Caco-2 (cell line): ENCODE results near the gene DDX25. TPM values are rescaled to one million over a fixed set of nuclear protein-coding genes. Genes with fewer than 3 reads are reported as not detected.

Experiments
- BruUV-seq: library from RNA; stranded (reverse); fragments of 400-500 nt; replicated peaks from 2 replicates; lab custom pipeline; 2021; lab: Mats Ljungman, UMichigan
- CTCF ChIA-PET: fragments of 300-600 bp; sonication (Branson Sonifier 250); formaldehyde crosslinking; loops from one replicate; lab custom pipeline; 2022; ENCODE audit warnings: antibody characterized with exemption; lab: Charles Lee
- POLR2A ChIA-PET: fragments of 300-600 bp; sonication (Branson Sonifier 250); formaldehyde crosslinking; loops from one replicate; lab custom pipeline; 2022; ENCODE audit warnings: antibody characterized with exemption; lab: Charles Lee
- DNase-seq, 2 experiments: peaks; one replicate each; pipeline versions ENCODE4 v3.0.0 to v3.0.0-alpha.2; 2020 to 2022
- H3K27me3 ChIP-seq: replicated peaks from 2 replicates; pipeline ENCODE4 v1.6.0; 2011; ENCODE audit warnings: low read length; ENCODE audit not compliant: control insufficient read depth, insufficient read depth
- H3K36me3 ChIP-seq: 2 replicates; pipeline ENCODE4 v1.5.1; 2011; ENCODE audit warnings: low read length; ENCODE audit not compliant: control insufficient read depth, insufficient read depth
- H3K4me1 ChIP-seq: fragments of 250-450 bp; sonication (Bioruptor Pico); 2 replicates; pipeline ENCODE4 v1.5.1; 2020; ENCODE audit warnings: mild to moderate bottlenecking
- H3K4me3 ChIP-seq: 2 replicates; pipeline ENCODE4 v1.5.1; 2011; ENCODE audit warnings: low read depth, mild to moderate bottlenecking, control low read depth, low read length
- H3K9me3 ChIP-seq: fragments of 250-450 bp; sonication (Bioruptor Pico); 2 replicates; pipeline ENCODE4 v1.5.1; 2020; ENCODE audit warnings: mild to moderate bottlenecking, moderate library complexity
- H3K27ac Mint-ChIP-seq: one replicate; pipeline ENCODE4 v1.8.0; 2022; ENCODE audit warnings: mixed read lengths; ENCODE audit not compliant: unreplicated experiment
- H3K27me3 Mint-ChIP-seq: one replicate; pipeline ENCODE4 v1.8.0; 2022; ENCODE audit warnings: mixed read lengths; ENCODE audit not compliant: insufficient read depth, unreplicated experiment
- H3K36me3 Mint-ChIP-seq: one replicate; pipeline ENCODE4 v1.8.0; 2022; ENCODE audit warnings: mild to moderate bottlenecking, mixed read lengths; ENCODE audit not compliant: insufficient read depth, unreplicated experiment
- H3K4me1 Mint-ChIP-seq: one replicate; pipeline ENCODE4 v1.8.0; 2022; ENCODE audit warnings: low read depth, mixed read lengths; ENCODE audit not compliant: unreplicated experiment
- H3K4me3 Mint-ChIP-seq: one replicate; pipeline ENCODE4 v1.8.0; 2022; ENCODE audit warnings: mild to moderate bottlenecking, moderate library complexity, mixed read lengths; ENCODE audit not compliant: unreplicated experiment
- H3K9me3 Mint-ChIP-seq: one replicate; pipeline ENCODE4 v1.8.0; 2022; ENCODE audit warnings: mixed read lengths; ENCODE audit not compliant: unreplicated experiment
- CTCF ChIP-seq, 2 experiments: fragments of 200-600 bp in 1 of 2; IDR thresholded peaks; 1 replicate in 1 of 2; 2 replicates in 1 of 2; pipeline versions ENCODE4 v1.5.1 to v1.8.0; 2011 to 2022; ENCODE audit warnings: antibody characterized with exemption in 1 of 2, control low read depth in 1 of 2, inconsistent platforms in 1 of 2, low read depth in 1 of 2, low read length in 1 of 2, mild to moderate bottlenecking in 1 of 2, moderate library complexity in 1 of 2; ENCODE audit not compliant: insufficient read depth in 1 of 2, severe bottlenecking in 1 of 2, unreplicated experiment in 1 of 2
- intact Hi-C: fragments of 100-400 bp; cut with micrococcal nuclease; formaldehyde crosslinking; loops from one replicate; pipeline ENCODE4 v1.10.0; 2022; ENCODE audit not compliant: unreplicated experiment
- total RNA-seq: library from RNA; stranded (reverse); gene quantifications from 2 replicates; pipeline ENCODE4 v1.2.3, GENCODE V29; 2022

DDX25 gene
- total RNA-seq, 1 experiment from 2014 or later: not detected

DNA sequence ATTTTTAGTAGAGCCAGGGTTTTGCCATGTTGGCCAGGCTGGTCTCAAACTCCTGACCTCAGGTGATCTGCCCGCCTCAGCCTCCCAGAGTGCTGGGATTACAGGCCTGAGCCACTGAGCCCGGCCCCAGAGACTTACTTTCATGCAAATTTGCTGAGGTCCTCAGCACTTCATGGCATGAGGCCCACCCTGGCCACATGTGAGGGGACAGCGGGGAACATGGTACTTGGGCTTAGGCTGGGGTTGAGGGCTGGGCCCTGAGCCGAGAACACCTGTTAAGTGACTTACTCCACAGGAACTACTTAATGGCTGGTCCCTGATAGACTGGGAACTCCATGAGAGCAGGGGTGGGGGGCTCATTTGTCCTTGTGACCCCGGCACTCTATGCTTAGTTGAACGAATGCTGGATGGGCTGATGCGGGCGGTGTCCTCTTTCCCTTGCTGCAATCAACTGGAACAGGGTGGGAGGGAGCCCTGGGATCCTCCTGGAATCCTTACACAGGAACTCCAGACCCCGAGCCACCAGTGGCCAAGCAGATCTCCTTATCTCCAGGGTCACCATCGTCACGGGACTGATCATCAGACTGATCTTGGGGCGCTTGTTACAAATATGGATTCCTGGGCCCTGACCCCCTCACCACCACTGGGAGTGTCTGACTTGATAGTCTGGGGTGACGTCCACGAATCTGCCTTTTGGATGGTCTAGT is 42.6 kb downstream of the DDX25 start:
- ChIA-PET POLR2A (no interaction called here), CTCF (interaction anchor here (0.7 kb wide), 1 partner anchor 10 kb away, joined by 3 read pairs; no protein-coding TSS in a partner anchor)
- Mint-ChIP-seq H3K4me1 (peaks cover 5% of the 10 kb centered on the region), H3K9me3 (no peaks in the 10 kb centered on the region), H3K27me3 (peaks cover 11% of the 10 kb centered on the region), H3K36me3 (no peaks in the 10 kb centered on the region), H3K27ac (no peak overlapping the region), H3K4me3 (no peak overlapping the region)
- H3K27me3 ChIP-seq: 0 out of 2 replicates have a peak, but pooled peaks cover 1% of the 10 kb centered on the region
- no TSS peak for BruUV-seq
- no peak for DNase-seq
- H3K36me3 ChIP-seq: no peaks in the 10 kb centered on the region
- H3K4me3 ChIP-seq: no peak overlapping the region
- H3K9me3 ChIP-seq: no peaks in the 10 kb centered on the region
- no peak for TF ChIP-seq CTCF (IDR thresholded peaks at IDR 0.05; ENCODE audit: insufficient read depth in 1 of 2, low read depth in 1 of 2, low read length in 1 of 2, severe bottlenecking in 1 of 2, unreplicated experiment in 1 of 2)
- intact Hi-C loops: no loop called here
- no peaks in the 10 kb centered on the region for H3K4me1 ChIP-seq

DNA sequence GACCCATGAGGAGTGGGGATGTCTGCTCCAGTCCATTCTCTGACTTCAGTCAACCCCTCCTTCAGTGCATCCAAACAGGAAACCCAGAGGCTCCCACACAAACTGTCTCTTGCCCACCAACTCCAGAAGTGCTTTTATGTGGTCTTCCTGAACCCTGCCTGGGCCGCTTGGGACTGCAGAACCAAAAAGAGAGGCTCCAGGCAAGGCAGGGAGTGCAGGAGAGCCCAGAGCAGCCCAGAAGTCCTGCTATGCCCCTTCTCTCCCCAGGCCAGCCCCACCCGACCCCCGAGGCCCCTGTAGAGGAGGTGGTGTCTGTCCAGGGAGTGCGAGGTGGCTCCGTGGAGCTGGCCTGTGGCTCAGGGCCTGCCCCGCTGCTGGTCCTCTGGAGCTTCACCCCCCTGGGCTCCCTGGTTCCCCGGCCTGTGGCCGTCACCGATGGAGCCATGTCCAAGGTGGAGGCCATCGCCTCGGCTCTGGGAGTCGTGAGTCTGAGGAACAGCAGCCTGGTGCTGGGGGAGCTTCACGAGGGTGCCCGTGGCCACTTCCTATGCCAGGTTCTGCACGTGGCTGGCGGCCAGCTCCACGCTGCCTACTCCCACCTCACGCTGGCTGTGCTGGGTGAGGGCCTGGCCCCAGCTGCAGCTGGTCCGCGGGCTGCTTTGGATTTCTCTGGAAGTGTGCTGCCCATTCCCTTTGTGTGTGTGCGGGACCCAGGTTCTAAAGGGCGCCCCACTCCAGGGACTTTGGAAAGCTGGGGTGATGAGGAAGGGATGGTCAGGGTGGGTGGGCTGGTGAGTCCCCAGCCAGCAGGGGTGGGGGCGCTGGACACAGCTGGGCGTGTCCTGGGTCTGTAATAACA is 43.3 kb downstream of the DDX25 start:
- DNase-seq: no peak
- Mint-ChIP-seq H3K4me3 (no peak overlapping the region), H3K27ac (no peak overlapping the region), H3K36me3 (no peaks in the 10 kb centered on the region), H3K9me3 (no peaks in the 10 kb centered on the region), H3K4me1 (no peaks in the 10 kb centered on the region), H3K27me3 (peaks cover 8% of the 10 kb centered on the region)
- intact Hi-C loops: no loop called here
- no peak for TF ChIP-seq CTCF (IDR thresholded peaks at IDR 0.05; ENCODE audit: insufficient read depth in 1 of 2, low read depth in 1 of 2, low read length in 1 of 2, severe bottlenecking in 1 of 2, unreplicated experiment in 1 of 2)
- no peaks in the 10 kb centered on the region for H3K4me1 ChIP-seq
- no peaks in the 10 kb centered on the region for H3K36me3 ChIP-seq
- POLR2A ChIA-PET: no interaction called here
- no peaks in the 10 kb centered on the region for H3K9me3 ChIP-seq
- 0 out of 2 replicates have a peak, but pooled peaks cover 1% of the 10 kb centered on the region for H3K27me3 ChIP-seq
- BruUV-seq: no TSS peak
- CTCF ChIA-PET: interaction anchor here (0.6 to 0.7 kb wide), 2 partner anchors 10 to 246 kb away, joined by 3 read pairs; no protein-coding TSS in a partner anchor
- H3K4me3 ChIP-seq: no peak overlapping the region

DNA sequence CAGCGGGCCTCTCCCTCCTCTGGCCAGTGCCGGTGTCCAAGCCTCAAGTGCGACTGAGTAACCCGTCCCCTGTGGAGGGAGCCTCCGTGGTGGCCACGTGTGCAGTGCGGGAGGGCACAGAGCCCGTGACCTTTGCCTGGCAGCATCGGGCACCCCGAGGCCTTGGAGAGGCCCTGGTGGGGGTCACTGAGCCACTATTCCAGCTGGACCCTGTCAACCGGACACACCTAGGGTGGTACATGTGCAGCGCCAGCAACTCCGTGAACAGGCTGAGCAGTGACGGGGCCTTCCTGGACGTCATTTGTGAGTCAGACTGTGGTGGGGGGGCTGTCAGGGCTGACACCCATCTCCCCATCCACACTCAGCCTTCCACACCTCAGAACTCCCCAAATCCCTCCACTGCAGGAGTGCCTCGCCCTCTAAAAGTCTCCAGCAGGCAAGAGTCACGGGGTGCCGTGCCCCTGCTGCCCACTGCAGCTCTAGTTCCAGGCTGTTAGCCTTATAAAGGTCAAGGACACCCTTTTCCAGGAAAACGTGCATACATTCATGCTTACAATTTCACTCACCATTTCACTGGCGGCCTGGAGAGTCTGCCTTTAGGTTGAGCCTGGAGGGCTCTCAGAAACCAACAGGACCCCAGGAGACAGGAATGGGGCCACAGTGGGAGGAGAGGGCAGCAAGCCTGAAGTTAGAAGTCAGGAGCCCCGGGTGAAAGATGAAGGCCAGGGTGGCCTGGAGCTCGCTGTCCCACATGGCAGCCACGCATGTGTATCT is 44.2 kb downstream of the DDX25 start:
- CTCF ChIA-PET: interaction anchor here (0.6 kb wide), 1 partner anchor 246 kb away, joined by 3 read pairs; no protein-coding TSS in a partner anchor
- no TSS peak for BruUV-seq
- no peak overlapping the region for H3K27ac Mint-ChIP-seq
- intact Hi-C loops: no loop called here
- Histone ChIP-seq H3K9me3 (no peaks in the 10 kb centered on the region), H3K36me3 (no peaks in the 10 kb centered on the region), H3K4me1 (no peaks in the 10 kb centered on the region), H3K4me3 (no peak overlapping the region), H3K27me3 (0 out of 2 replicates have a peak, but pooled peaks cover 1% of the 10 kb centered on the region)
- POLR2A ChIA-PET: no interaction called here
- DNase-seq: no peak
- no peaks in the 10 kb centered on the region for H3K9me3 Mint-ChIP-seq
- no peak for TF ChIP-seq CTCF (IDR thresholded peaks at IDR 0.05; ENCODE audit: insufficient read depth in 1 of 2, low read depth in 1 of 2, low read length in 1 of 2, severe bottlenecking in 1 of 2, unreplicated experiment in 1 of 2)
- H3K27me3 Mint-ChIP-seq: peaks cover 8% of the 10 kb centered on the region
- H3K4me1 Mint-ChIP-seq: no peaks in the 10 kb centered on the region
- H3K36me3 Mint-ChIP-seq: no peaks in the 10 kb centered on the region
- no peak overlapping the region for H3K4me3 Mint-ChIP-seq
